ENCODE measurements around the gene COA1. TPM values are rescaled to one million over a fixed set of nuclear protein-coding genes. Genes with fewer than 3 reads are reported as not detected.
A peak's percentile ranks its signal among the peaks of the same experiment; 100 is the strongest.

Gene COA1
- total and polyA plus RNA-seq, 9 of the 15 experiments (the other 6 are each of a cell fraction or from before 2014, with no cell fraction given), result 98.9 to 463 (median 181) TPM

DNA sequence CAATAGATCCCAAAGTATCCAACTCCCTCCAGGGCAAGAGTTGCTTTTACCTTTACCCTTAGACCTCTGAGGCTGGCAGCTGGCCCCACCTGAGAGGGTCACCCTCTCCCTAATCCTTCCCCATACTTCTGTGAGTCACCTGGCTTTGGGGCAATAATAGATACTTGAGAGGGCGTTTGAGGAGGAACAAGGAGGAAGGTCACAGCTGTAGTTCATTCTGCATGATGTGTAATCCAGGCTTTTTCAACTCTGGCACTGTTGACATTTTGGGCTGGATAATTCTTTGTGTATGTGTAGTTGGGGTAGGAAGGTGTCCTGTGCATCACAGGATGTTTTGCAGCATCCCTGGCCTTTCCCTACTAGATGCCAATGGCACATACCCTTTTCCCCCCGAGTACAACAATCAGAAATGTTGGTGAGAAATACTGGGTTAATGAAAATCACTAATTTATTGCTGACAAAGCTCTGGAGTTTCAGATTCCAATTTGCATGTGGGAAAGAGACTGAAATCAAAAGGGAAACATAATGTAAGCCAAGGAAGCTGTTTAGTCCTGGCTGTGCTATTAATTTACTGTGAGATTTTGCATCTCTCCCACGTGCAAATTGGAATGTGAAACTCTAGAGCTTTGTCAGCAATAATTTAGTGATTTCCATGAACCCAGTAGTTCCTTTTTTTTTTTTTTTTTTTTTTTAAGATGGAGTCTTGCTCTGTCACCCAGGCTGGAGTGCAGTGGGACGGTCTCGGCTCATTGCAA is 32.8 kb upstream of the COA1 start:
- ChIA-PET POLR2A (interaction anchor here (0.9 to 1.4 kb wide), 3 partner anchors 9 to 187 kb away, joined by 3 read pairs; no protein-coding TSS in a partner anchor), CTCF (ENCODE audit: low intra/inter-chr PET ratio) (no interaction called here)
- no peaks in the 10 kb centered on the region for H3K9me1 ChIP-seq (ENCODE audit: control insufficient read depth, insufficient read depth, low read length)
- FAIRE-seq (no peak), ATAC-seq (no peak), DNase-seq (ENCODE audit: extremely low read depth in 1 of 4, low spot score in 3 of 4) (no peak)
- H3K36me3 ChIP-seq (ENCODE audit: control insufficient read depth, insufficient read depth, low read length), result no peaks in the 10 kb centered on the region; the same call in 2 of the 3 replicates
- H3K9ac ChIP-seq (ENCODE audit: insufficient read depth in 1 of 2, low read depth in 2 of 2, low read length in 2 of 2), result peak overlapping the region in 1 of 2 experiments; percentile 38; a peak in 1 of 4 replicates
- in situ Hi-C loops (cut with MboI) (no loop called here), intact Hi-C loops (cut with micrococcal nuclease) (loop anchor here (5.0 kb wide), 1 partner anchor 35 kb away; no protein-coding TSS in a partner anchor)
- H3K4me2 ChIP-seq (ENCODE audit: insufficient read depth, low read length), result no peak overlapping the region
- peaks cover 68% of the 10 kb centered on the region for H3K79me2 ChIP-seq (ENCODE audit: control insufficient read depth, insufficient read depth, low read length)
- no peak overlapping the region for H3K4me3 ChIP-seq
- H3K9me3 ChIP-seq (replicated peaks; ENCODE audit: control insufficient read depth, insufficient read depth, low read depth, low read length), result no peaks in the 10 kb centered on the region
- H3K4me1 ChIP-seq (replicated peaks in 1 of 2; ENCODE audit: control insufficient read depth in 2 of 2, insufficient read depth in 2 of 2, low read length in 2 of 2), result peaks cover 38 to 58% of the 10 kb centered on the region in 2 experiments
- no TSS peak for BruUV-seq (replicated peaks)
- H2AFZ ChIP-seq (ENCODE audit: low read depth, low read length), result no peak overlapping the region
- 0 out of 2 replicates have a peak, but pooled peaks cover 3% of the 10 kb centered on the region for H4K20me1 ChIP-seq (replicated peaks; ENCODE audit: control insufficient read depth, insufficient read depth, low read length)
- peak overlapping the region; percentile 29; the same call in 1 of the 3 replicates for H3K27ac ChIP-seq (ENCODE audit: extremely low read depth, low read depth, low read length)
- TF ChIP-seq NR2C2 (CRISPR knock-in tag; IDR thresholded peaks at IDR 0.05), result no peak
- TF ChIP-seq NR2C2 (tag; IDR thresholded peaks at IDR 0.05), result 0 out of 2 replicates have a peak, but pooled peaks have one; percentile 4
- TF ChIP-seq NCOA4 (IDR thresholded peaks at IDR 0.05; ENCODE audit: partially characterized antibody), result no peak
- peak; percentile 51 for TF ChIP-seq MAFG (tag; conservative IDR thresholded peaks at IDR 0.05)
- TF ChIP-seq SAFB (IDR thresholded peaks at IDR 0.05; ENCODE audit: borderline replicate concordance, low read depth, low read length), result no peak
- 0 out of 2 replicates have a peak, but pooled peaks have one; percentile 11 for TF ChIP-seq MAFF (IDR thresholded peaks at IDR 0.05; ENCODE audit: low read length)
- peak; percentile 81 for TF ChIP-seq ZNF316 (IDR thresholded peaks at IDR 0.05)
- TF ChIP-seq ZNF184 (CRISPR knock-in tag; IDR thresholded peaks at IDR 0.05), result no peak
- no peaks in the 10 kb centered on the region for H3K27me3 ChIP-seq (ENCODE audit: control insufficient read depth in 2 of 2, insufficient read depth in 2 of 2, low read length in 2 of 2)
- WGBS (ENCODE audit: insufficient coverage, low coverage, missing lambda C conversion rate), result 42% methylated on average over 4 of the region's 5 CpGs
